ENCODE results near the gene SLC30A4.
"Not testable (repeated sequence)": the region's sequence is repeated elsewhere in the genome, so short reads cannot be mapped to it uniquely, and the experiment has no call there.

SLC30A4 gene

GRCh38 chr15:45522328-45523165 lies at the start of gene SLC30A4:
Gene SLC30A4, minus strand, starts transcription at chr15:45522755. Its CDS starts 401 bp downstream, at chr15:45522354.
- no peak for DNase-seq

- DNase-seq, result no peak
These were observed 33.5 kb upstream of the SLC30A4 start for GRCh38 chr15:45555934-45556608.

- no peak for DNase-seq
These were observed 29.1 kb upstream of the SLC30A4 start for GRCh38 chr15:45551676-45552075.

GRCh38 chr15:45550436-45550835 lies 27.9 kb upstream of the SLC30A4 start:
- no peak for DNase-seq

GRCh38 chr15:45549541-45550220 lies 27.1 kb upstream of the SLC30A4 start:
- DNase-seq, result no peak

GRCh38 chr15:45548753-45549520 lies 26.4 kb upstream of the SLC30A4 start:
- DNase-seq, result no peak

- no peak for DNase-seq
These were observed 24.2 kb upstream of the SLC30A4 start for GRCh38 chr15:45546789-45547188.

GRCh38 chr15:45544266-45545023 lies 21.9 kb upstream of the SLC30A4 start:
- DNase-seq, result no peak

- DNase-seq, result no peak
These were observed 20.5 kb upstream of the SLC30A4 start for GRCh38 chr15:45543051-45543450.

- DNase-seq, result no peak
These were observed 18.0 kb upstream of the SLC30A4 start for GRCh38 chr15:45540531-45540930.

GRCh38 chr15:45539680-45540079 lies 17.1 kb upstream of the SLC30A4 start:
- DNase-seq, result no peak

- DNase-seq, result no peak
These were observed 14.4 kb upstream of the SLC30A4 start for GRCh38 chr15:45536934-45537333.

GRCh38 chr15:45535486-45536042 lies 13.0 kb upstream of the SLC30A4 start:
- no peak for DNase-seq

GRCh38 chr15:45534821-45535220 lies 12.3 kb upstream of the SLC30A4 start:
- no peak for DNase-seq

GRCh38 chr15:45532892-45533291 lies 10.3 kb upstream of the SLC30A4 start:
- DNase-seq, result not testable (repeated sequence)

- DNase-seq, result no peak
These were observed 7.1 kb upstream of the SLC30A4 start for GRCh38 chr15:45529613-45530012.

- DNase-seq, result no peak
These were observed 4.5 kb upstream of the SLC30A4 start for GRCh38 chr15:45527086-45527485.

- DNase-seq, result peak; percentile 4
These were observed 558 bp upstream of the SLC30A4 start for GRCh38 chr15:45523166-45523460.

GRCh38 chr15:45521596-45522327 lies 793 bp downstream of the SLC30A4 start:
- DNase-seq, result no peak

GRCh38 chr15:45510758-45511280 lies 11.7 kb downstream of the SLC30A4 start:
- no peak for DNase-seq

GRCh38 chr15:45507143-45507542 lies 15.4 kb downstream of the SLC30A4 start:
- not testable (repeated sequence) for DNase-seq
